GM12878 (cell line): ENCODE data around the gene PLA2G1B.

ENCODE experiments used
- CHD4 ChIP-seq: fragments of 200-600 bp; sonication (generic); IDR thresholded peaks from 2 replicates; pipeline ENCODE4 v1.6.1; 2016; ENCODE audit warnings: mild to moderate bottlenecking
- EZH2 ChIP-seq: IDR thresholded peaks from 2 replicates; pipeline ENCODE4 v1.6.1; 2012; ENCODE audit warnings: low read depth, mild to moderate bottlenecking, control low read depth, inconsistent platforms, low read length, borderline replicate concordance; ENCODE audit not compliant: control insufficient read depth
- POLR2A ChIP-seq: IDR thresholded peaks from 2 replicates; pipeline ENCODE4 v1.6.1; 2011; ENCODE audit warnings: low read depth, mild to moderate bottlenecking, low read length
- POLR2AphosphoS2 ChIP-seq: IDR thresholded peaks from 2 replicates; pipeline ENCODE4 v1.6.1; 2011; ENCODE audit warnings: low read depth, mild to moderate bottlenecking, low read length, improper control_type of control experiment, moderate library complexity
- TF ChIP-seq, protein P1 (sequence below): fragments of 450-650 bp; IDR thresholded peaks from 2 replicates; pipeline ENCODE4 v1.6.1; 2017; ENCODE audit warnings: mild to moderate bottlenecking
- TF ChIP-seq, protein P2 (sequence below), 3 experiments: IDR thresholded peaks in 2 of 3; conservative IDR thresholded peaks in 1 of 3; 2 replicates each; pipeline ENCODE4 v1.5.1; 2011; ENCODE audit warnings: low read depth in 3 of 3, low read length in 3 of 3, mild to moderate bottlenecking in 3 of 3, control low read depth in 2 of 3, moderate library complexity in 2 of 3, inconsistent platforms in 1 of 3, mixed read lengths in 1 of 3; ENCODE audit not compliant: control insufficient read depth in 2 of 3, insufficient read depth in 1 of 3; ENCODE audit errors: extremely low read depth in 1 of 3

DNA sequence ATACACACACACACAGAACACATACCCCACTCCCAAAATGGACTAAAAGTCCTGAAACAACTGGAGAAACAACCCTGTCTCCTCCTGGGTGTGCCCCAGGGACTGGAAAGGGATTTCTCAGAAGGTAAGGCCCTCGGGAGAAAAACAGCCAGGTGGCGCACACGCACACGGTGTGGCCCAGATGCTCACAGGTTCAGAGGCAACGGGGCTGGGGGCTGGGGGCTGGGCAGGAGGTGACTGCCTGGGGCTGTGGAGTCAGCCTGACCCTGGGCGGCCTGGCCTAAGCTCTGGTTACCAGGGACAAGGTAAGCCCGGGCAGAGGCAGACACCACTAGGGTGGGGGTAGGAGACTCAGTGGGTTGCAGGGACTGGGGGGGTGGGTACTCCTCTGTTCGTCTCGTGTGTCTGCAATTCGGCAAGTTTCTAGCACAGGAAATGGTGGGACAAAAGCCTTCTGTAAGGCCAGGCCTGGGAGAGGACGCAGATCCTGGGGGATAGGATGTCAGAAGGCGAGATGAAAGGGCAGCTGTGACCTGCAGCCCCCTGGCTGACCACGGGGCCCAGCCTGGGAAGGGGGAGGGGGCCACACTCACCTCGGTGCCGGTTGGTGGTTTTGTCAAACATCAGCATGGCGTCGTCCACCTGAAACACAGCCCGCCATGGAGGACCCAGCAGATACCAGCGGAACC is 31.0 kb upstream of the PLA2G1B start:
- TF ChIP-seq, protein P1, sequence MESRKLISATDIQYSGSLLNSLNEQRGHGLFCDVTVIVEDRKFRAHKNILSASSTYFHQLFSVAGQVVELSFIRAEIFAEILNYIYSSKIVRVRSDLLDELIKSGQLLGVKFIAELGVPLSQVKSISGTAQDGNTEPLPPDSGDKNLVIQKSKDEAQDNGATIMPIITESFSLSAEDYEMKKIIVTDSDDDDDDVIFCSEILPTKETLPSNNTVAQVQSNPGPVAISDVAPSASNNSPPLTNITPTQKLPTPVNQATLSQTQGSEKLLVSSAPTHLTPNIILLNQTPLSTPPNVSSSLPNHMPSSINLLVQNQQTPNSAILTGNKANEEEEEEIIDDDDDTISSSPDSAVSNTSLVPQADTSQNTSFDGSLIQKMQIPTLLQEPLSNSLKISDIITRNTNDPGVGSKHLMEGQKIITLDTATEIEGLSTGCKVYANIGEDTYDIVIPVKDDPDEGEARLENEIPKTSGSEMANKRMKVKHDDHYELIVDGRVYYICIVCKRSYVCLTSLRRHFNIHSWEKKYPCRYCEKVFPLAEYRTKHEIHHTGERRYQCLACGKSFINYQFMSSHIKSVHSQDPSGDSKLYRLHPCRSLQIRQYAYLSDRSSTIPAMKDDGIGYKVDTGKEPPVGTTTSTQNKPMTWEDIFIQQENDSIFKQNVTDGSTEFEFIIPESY, result no peak
- TF ChIP-seq CHD4 (no peak), POLR2AphosphoS2 (no peak), EZH2 (no peak), POLR2A (no peak)
- TF ChIP-seq, protein P2, sequence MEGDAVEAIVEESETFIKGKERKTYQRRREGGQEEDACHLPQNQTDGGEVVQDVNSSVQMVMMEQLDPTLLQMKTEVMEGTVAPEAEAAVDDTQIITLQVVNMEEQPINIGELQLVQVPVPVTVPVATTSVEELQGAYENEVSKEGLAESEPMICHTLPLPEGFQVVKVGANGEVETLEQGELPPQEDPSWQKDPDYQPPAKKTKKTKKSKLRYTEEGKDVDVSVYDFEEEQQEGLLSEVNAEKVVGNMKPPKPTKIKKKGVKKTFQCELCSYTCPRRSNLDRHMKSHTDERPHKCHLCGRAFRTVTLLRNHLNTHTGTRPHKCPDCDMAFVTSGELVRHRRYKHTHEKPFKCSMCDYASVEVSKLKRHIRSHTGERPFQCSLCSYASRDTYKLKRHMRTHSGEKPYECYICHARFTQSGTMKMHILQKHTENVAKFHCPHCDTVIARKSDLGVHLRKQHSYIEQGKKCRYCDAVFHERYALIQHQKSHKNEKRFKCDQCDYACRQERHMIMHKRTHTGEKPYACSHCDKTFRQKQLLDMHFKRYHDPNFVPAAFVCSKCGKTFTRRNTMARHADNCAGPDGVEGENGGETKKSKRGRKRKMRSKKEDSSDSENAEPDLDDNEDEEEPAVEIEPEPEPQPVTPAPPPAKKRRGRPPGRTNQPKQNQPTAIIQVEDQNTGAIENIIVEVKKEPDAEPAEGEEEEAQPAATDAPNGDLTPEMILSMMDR (IDR thresholded peaks at IDR 0.05 in 2 of 3, conservative IDR thresholded peaks at IDR 0.05 in 1 of 3; ENCODE audit: control insufficient read depth in 2 of 3, extremely low read depth in 1 of 3, insufficient read depth in 1 of 3, low read depth in 3 of 3, low read length in 3 of 3), result no peak; a peak in 1 of 6 replicates
